HG03135 (cell line): ENCODE data around the gene RAE1.

Source experiments
- ATAC-seq: cut with Tn5 transposase; IDR thresholded peaks from one replicate; pipeline ENCODE4 v1.9.1; 2021; ENCODE audit warnings: mild to moderate bottlenecking, moderate library complexity; ENCODE audit not compliant: unreplicated experiment

RAE1 gene

DNA sequence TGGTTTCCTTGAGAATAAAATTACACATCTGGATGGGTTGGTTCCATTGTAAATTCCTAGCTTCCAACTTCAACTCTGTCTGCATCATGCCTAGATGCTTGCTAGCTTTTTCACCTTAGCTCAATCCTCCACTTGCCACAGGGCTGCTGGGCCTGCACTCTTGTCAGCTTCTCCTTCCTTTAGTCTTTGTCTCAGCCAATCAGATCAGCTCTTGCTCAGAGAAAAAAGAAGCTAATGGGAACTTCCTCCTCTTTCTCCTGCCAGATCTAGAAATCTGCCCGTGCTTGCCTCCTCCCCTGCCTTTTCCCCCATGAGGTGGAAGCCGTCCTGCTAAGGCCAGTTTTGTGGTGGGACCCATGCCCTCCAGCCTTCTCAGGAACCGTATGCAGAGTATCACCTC lies 18.5 kb downstream of the RAE1 start:
- no peak for ATAC-seq

DNA sequence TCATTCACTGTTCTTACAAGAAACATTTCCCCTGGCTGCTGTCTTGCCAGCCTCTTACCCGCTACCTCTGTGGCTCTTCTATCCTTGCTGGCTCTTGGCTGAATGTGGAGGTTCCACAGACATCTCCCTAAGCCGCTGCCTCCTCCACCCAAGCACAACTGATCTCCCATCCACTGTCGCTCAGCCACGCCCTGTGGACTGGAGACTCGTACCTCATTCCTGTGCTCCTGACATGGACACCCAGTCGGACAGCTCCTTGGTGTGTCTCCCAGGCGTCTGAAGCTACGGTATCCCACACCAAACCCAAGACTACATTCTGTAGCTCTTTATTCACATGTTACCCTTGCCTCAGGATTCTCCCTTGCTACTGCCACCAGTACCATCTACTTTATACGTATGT lies 19.3 kb downstream of the RAE1 start:
- ATAC-seq, result no peak

DNA sequence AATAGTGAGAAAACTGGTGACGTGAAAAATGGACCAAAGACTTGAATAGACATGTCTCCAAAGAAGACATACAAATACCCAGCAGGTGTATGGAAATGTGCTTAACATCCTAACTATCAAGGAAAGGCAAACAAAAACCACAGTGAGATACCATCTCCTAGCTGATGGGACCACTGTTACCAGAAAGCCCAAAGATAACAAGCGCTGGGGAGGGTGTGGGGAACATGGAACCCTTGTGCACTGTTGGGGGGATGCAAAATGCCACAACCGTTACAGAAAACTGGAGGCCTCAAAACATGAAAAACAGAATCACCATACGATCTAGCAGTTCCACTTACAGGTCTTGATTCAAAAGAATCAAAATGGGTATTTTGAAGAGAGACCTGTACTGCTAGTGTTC lies 20.3 kb downstream of the RAE1 start:
- ATAC-seq, result no peak

DNA sequence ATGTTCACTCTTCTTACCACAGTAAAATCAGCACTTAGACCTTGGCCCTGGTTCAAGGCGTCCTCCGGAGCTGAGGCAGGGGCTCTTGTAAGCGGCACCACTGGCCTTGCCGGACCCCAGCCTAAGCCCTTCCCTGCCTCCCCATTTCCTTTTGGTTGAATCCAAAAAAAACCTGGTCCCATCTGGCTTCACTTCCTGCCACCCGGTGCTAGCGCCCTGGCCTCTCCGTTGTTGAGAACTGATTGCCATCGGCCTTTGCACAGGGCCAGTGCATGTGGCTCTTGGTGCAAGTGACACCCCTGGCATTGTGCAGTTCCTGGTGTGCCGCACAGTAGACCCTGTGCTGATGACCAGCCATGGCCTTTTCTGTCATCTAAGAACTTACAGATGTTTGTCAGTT lies 21.1 kb downstream of the RAE1 start:
- ATAC-seq, result no peak

DNA sequence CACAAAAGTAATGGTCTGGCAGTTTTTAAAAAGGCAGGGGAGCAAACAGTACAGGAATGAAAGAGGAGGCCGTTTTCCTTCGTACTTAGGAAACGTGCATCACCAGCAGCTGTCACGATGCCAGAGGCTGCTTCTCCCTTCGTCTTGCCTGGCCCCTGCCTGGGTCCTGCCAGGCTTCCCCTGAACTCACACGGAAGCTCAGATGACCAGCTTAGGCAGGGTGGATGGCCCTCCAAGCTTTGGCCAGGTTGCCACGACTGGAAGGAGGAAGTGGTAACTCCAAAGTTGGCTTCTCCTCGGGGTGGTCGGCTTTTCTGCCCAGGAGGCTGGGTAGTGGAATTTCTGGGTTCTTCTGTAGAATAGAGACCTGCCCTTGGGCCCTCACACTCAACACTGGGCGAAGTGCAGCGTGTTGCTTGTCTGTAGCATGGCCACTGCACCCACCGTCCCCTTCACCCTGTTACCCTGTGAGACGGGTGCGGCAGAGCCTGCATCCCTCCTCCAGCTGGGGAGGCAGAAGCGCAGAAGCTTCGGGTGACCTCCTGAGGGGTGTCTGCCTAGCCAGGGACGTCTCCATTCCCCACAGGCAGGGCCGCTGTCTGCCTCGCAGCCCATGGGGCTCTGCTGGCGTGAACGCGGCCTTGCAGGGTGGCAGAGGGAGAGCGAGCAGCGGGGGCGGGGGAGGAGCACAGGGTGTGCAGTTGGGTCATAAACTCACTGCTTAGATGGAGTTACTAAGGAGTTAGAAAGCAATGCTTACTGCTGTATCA lies 21.7 kb downstream of the RAE1 start:
- no peak for ATAC-seq

DNA sequence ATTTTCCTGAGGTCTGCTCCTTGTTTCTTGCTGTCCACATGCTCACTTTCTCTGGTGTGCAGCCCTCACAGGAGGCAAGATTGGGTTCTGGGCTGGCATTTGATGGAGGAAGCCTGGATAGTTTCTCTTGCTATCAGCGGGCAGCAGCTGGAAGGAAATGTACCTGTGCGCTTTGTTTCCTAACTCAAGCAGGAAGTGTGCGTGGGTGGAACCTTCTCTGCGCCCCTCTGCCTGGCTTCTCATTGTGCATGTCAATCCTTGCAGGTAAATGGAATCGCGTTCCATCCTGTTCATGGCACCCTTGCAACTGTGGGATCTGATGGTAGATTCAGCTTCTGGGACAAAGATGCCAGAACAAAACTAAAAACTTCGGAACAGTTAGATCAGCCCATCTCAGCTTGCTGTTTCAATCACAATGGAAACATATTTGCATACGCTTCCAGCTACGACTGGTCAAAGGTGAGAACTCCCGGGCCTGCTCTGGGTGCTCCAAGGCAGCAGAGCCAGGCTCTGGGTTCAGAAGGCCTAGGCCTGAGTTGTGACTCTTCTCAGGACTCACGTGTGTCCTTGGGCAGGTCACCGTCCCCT lies 23.4 kb downstream of the RAE1 start:
- no peak for ATAC-seq

DNA sequence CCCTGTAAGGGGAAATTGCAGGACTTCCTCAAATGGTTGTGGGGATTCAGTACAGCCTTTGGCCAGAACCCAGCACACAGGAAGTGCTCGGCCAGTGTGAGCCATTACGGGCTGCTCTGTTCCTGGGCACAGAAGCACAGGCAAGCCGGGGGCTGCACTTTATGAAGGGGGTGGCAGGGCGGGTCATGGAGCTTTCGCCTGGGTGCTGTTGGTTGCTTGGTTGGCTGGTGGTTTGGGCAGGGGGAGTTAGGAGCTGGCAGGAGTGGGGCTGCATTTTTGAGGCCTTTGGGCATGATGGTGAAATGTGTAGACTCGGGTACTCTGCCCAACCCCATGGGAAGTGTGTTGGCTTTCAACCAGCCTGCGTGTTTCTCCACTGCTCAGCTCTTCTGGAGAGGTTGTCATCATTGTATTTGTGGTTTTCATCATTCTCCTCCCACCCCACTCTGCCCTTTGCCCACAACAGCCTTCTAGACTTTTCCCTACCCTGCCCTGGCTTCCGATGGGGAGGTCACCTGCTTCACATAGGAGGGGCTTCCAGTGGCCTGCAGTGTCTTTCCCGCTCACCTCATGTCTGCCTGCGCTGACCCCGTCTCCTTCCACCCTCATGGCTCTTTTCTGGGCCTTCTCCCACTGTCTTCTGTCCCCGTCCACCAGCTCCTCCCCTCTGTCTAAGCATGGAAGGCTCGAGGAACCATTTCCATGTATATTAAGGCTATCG lies 24.0 kb downstream of the RAE1 start:
- no peak for ATAC-seq

DNA sequence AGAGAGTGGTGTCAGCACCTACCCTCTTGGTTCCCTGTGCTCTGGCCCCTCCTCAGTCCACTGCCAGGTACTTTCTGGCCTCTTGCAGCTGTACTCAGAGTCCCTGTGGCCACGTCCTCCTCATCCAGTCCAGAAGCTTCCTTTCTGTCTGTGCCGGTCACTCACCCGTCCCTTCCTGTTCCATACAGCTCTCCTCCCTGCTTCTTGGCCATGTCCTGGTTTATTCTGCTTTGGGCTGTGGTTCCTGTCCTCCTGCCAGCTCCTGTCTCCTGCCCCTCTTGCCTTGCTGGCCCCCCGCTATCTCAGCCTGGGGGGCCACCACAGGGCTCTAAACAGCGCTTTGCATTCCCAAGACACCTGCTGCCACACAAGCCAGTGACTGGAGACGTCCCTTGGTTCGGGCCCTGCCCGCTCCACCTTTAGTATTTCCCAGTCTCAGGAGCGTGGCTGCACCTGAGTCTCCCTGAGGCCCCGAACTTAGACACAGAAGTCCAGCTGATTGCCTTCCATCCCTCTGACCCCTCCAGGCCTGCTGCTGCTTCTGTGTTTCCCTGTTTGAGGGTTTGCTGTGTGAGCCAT lies 24.7 kb downstream of the RAE1 start:
- ATAC-seq, result no peak

DNA sequence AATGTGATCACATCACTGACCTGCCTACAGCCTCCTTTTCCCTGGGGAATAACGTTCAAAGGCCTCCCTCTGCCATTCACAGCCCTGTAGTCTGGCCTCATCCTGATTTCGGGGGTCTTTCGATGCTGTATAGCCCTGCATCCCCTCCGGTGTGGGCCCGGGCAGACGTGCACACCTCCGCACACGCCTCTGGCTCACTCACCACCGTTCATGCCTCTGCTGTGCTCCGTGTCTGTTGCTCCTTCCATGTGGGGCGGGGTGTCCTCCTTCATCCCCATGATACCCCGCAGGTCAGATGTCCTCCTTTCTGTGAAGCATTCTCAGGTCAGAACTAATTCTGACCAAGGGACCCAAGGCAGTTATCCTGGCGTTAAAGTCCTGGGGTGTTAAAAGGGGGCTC lies 26.3 kb downstream of the RAE1 start:
- ATAC-seq, result no peak

DNA sequence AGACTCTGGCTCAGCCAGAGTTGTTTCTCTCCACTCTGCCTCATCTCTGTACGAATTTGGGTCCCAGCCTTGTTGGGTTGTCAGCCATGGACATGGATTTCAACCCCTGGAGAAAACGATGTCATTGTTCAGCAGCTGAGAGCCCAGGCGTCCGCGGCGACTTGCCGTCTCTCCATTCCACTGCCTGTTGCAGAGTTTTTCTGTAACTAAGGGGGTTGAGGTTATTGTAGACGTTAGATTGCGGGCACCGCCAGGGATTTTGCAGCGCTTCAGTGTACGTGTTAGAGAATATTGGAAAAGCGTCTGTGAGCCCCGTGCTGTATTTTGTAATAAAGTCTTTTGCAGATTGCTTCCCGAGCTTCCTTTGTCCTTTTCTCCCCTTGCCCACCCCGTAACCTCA lies 27.1 kb downstream of the RAE1 start:
- no peak for ATAC-seq

DNA sequence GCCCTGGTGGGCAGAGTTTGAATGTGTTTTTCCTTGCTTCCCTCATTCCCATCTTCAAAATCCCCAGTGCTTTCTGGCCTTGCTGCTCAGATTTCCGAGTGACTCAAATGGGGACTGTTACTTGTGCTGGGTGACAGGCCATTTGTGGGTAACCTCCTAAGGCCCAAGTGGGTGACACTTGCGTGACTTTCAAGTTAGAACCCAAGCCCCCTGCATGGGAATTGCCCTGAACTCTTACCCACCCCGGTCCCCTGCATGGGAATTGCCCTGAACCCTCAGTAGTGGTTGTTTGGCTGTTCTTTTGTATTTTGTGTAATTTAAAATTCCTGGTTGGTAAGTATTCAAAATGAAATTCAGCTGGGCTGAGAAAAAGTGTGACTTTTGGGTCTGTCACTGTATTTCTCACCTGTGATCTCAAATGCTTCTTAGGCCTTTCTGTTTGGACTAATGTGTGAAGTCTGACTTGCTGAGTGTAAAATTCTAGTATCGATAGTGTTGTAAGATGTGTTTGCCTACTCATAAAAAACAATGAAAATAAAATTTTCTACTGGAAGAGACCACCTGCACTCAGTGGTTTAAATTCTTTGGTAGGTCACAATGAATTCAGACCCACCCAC lies 27.7 kb downstream of the RAE1 start:
- no peak for ATAC-seq

DNA sequence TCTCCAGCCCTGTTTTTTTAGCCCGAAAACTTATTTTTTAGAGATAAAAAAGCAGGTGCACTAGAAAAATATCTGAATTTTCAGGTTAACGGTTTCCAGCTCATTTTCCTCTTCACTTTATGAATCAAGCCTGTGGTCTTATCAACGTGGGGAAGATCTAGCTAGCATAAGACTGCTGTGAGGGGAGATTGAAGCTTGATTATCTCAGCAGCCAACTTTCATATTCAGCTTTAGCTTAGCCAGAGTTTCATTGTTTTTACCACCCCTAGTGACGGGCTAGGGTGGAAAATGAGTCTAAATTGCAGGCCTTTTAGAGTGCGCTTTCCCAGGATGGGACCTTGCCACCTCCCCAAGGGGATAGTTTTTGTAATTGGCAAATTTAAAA lies 28.2 kb downstream of the RAE1 start:
- no peak for ATAC-seq

DNA sequence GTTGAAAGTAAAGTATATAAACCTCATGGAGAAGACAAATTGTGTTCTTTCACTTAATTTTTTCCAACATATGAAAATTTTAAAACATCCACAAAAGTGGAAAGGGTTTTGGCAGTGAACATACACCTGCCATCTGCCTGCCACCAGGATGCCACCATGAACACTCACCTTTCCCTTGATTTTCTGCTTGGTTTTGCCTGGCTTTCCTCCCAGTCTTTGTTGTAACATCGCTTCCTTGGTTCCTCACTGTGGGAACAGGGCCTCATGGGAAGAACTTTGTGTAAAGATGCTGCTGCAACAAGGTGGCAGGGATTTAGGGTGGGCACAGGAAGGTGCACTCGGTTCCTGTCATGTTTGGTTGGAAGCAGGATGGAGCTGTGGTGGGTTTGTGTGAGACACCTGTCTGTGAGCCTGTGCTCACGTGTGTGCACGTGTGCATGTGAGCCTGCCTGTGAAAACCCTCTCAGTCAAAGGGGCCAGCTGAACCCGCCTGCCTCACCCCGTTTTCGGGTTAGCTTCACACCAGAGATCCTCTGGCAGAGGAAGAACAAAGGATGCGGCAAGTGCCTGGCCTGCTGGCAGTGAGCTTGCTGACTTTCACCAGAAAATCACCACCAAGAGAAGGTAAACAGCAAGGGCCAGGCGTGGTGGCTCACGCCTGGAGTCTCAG lies 29.2 kb downstream of the RAE1 start:
- no peak for ATAC-seq

DNA sequence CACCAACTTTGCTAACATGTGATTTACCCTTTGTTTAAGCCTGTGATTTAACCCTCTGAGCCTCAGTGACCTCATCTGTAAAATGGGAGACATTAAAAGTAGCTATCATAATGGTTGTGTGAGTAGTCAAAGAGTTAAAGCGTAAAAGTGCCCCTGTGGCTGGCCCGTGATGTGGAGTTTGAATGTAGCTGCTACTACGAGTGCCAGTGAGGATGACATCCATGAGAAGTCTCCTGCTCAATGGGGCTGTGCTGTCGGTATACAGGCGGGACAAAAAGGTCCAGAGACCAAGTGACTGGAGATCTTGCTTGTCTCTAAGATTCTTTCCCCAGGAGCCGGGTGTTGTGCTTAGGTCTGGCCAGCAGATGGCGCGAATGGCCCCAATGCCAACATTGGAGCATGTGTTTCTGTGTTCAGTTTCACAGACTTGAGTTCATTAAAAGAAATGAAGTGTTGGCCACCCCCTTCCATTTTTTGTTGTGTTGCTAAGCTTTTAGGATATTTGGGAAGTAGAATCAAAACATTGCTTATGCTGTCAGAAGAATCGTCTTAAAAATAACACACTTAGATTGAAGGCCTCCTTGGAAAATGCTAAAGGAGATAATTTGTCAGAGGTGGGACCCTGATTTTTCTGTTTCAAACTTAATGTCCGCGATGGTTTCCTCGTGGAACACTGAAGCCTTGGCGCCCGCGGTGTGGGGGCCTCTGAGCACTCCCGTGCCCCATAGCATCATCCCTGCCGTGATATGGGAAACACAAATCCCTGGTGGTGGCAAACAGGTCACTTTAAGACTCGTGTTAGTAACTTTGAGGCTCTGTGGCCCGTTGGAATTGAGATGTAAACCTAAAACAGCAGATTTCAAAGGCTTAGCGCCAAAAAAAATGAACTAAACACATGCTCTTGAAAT lies 30.8 kb downstream of the RAE1 start:
- ATAC-seq, result no peak

DNA sequence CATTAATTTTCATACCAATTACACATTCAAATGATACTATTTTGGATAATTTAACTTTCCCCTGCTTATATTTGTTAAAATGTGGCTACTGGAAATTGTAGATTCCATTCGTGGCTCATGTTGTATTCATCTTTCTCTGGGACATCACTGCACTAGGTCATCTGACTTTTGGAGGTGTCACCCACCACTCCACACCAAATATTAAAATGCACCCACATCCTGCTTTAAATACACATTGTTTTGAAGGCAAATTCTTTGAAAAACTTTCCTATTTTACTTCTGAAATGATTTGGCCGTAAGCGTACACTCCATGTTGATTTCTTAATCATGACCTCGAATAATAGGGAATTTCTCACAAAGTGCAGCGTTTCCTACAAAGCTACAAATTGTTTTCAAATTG lies 31.5 kb downstream of the RAE1 start:
- ATAC-seq, result no peak

DNA sequence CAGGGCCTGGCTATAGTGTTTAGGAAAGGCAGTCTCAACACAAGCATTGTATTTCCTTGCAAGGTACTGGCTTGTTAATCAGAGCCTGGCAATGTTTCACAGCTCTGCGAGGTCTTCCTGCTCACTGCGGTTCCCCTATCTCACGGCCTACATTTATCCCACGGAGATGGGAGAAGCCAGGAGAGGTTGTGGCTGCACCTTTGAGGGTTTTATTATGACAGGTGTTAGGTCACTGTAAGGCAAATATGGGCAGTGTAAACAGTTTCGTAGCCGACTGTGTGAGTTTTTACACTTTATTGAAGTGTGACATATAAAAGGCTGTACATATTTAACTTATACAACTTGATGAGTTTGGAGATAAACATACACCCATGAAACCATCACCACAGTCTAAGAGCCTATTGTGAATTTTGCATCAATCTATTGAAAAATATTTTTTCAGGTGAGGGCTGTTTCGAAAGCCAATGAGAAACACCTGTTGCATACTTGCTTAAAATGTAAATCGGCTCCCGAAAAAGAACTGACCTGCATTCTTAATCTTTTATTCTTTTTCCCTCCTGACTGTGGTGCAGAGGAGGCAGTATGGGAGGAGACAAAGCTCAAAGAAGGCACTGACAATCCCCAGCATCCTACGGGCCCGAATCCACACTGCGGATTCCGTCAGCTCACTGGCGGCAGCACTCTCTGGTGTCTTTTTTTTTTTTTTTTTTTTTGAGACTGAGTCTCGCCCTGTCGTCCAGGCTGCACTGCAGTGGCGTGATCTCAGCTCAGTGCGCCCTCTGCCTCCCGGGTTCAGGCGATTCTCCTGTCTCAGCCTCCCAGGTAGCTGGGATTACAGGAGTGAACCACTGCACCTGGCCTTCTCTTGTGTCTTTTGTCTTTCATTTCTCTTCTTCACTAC lies 32.6 kb downstream of the RAE1 start:
- ATAC-seq, result no peak

DNA sequence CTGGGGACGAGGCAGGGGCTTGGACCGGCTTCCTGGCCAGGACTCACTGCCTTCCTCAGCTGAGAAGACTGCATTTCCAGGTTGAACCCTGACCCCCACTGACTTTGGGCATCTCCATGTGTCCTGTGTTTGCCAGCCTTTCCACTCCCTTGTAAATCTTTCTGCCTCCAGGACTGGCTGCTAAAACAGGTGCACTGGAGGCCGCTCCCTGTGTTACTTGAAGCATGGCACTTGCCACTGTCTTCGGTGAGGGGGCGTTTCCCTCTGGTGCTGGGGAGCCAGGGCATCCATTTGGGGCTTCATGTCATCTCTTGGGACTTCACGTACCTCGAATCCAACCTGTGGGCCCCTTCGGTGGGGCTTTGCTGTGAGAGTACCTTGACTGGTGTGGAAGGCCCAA lies 33.4 kb downstream of the RAE1 start:
- no peak for ATAC-seq

DNA sequence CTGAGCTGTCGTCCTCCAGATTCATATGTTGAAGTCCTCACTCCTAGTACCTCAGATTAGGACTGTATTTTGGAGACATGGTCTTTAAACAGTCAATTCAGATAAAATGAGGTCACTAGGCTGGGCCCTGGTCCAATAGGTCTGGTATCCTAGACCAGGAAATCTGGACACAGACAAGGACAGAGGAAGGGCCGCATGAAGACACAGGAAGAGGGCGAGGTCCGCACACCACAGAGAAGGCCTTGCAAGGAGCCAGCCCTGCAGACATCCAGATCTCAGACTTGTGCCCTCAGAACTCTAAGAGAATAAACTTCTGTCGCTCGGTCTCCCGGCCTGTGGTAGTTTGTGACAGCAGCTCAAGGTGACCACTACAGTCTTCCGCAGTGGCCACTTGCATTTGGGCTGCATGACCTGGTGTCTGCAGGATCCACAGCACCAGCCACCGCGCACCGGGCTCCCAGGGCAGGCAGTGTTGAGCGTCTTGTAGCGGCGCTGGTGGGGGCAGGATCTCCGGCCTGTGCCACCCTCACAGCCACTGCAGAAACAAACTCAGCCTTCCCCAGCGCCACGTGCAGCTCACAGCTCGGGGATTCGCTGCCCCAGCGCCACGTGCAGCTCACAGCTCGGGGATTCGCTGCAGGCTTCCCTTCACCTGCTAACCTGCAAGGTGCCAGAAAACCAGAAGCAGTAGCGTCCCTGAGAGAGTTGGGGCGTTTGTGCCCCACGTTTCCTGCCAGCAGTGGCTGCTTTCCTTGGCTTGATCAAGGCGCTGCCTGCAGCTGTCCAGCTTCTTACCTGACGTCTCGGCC lies 34.1 kb downstream of the RAE1 start:
- no peak for ATAC-seq
